NCI-H2029 (cell line): ENCODE results near the gene RAPGEF6.
"Not testable (repeated sequence)": the region's sequence is repeated elsewhere in the genome, so short reads cannot be mapped to it uniquely, and the experiment has no call there.

ENCODE experiments used
- DNase-seq: peaks from one replicate; lab custom pipeline; 2025; lab: John Stamatoyannopoulos, UW

Gene RAPGEF6

GRCh38 chr5:131634996-131635683 lies at the start of gene RAPGEF6:
TSS of gene RAPGEF6 (minus strand) at chr5:131635229. CDS start at chr5:131635030, 199 bp downstream.
- DNase-seq, result peak; percentile 98

GRCh38 chr5:131684595-131684994 lies 49.6 kb upstream of the RAPGEF6 start:
- DNase-seq, result no peak

- DNase-seq, result no peak
Observed at GRCh38 chr5:131684051-131684450, 49.0 kb upstream of the RAPGEF6 start.

- DNase-seq, result no peak
Observed at GRCh38 chr5:131682826-131683225, 47.8 kb upstream of the RAPGEF6 start.

- DNase-seq, result no peak
Observed at GRCh38 chr5:131682175-131682574, 47.1 kb upstream of the RAPGEF6 start.

- DNase-seq, result no peak
Observed at GRCh38 chr5:131679911-131680310, 44.9 kb upstream of the RAPGEF6 start.

- not testable (repeated sequence) for DNase-seq
Observed at GRCh38 chr5:131678273-131678672, 43.2 kb upstream of the RAPGEF6 start.

- DNase-seq, result no peak
Observed at GRCh38 chr5:131677115-131677514, 42.1 kb upstream of the RAPGEF6 start.

GRCh38 chr5:131672776-131673175 lies 37.7 kb upstream of the RAPGEF6 start:
- DNase-seq, result no peak

GRCh38 chr5:131671994-131672655 lies 37.1 kb upstream of the RAPGEF6 start:
- no peak for DNase-seq

- no peak for DNase-seq
Observed at GRCh38 chr5:131671409-131671808, 36.4 kb upstream of the RAPGEF6 start.

- DNase-seq, result no peak
Observed at GRCh38 chr5:131664929-131665328, 29.9 kb upstream of the RAPGEF6 start.

GRCh38 chr5:131661933-131662332 lies 26.9 kb upstream of the RAPGEF6 start:
- no peak for DNase-seq

- no peak for DNase-seq
Observed at GRCh38 chr5:131659841-131660240, 24.8 kb upstream of the RAPGEF6 start.

GRCh38 chr5:131659290-131659689 lies 24.3 kb upstream of the RAPGEF6 start:
- no peak for DNase-seq

GRCh38 chr5:131654776-131655175 lies 19.7 kb upstream of the RAPGEF6 start:
- DNase-seq, result no peak

- no peak for DNase-seq
Observed at GRCh38 chr5:131654309-131654708, 19.3 kb upstream of the RAPGEF6 start.

GRCh38 chr5:131649161-131649560 lies 14.1 kb upstream of the RAPGEF6 start:
- no peak for DNase-seq

- no peak for DNase-seq
Observed at GRCh38 chr5:131647048-131647769, 12.2 kb upstream of the RAPGEF6 start.

- no peak for DNase-seq
Observed at GRCh38 chr5:131644822-131645221, 9.8 kb upstream of the RAPGEF6 start.

- no peak for DNase-seq
Observed at GRCh38 chr5:131644370-131644769, 9.3 kb upstream of the RAPGEF6 start.

- DNase-seq, result no peak
Observed at GRCh38 chr5:131641494-131641893, 6.5 kb upstream of the RAPGEF6 start.
